ENCODE data around the gene OTOGL. TPM values are rescaled to one million over a fixed set of nuclear protein-coding genes. Genes with fewer than 3 reads are reported as not detected.

OTOGL gene
- total RNA-seq, 4 donors from 2014 or later, result 0.21 to 0.60 (median 0.44) TPM; not detected in 1

- Histone ChIP-seq H3K27ac (no peak overlapping the region), H3K4me3 (no peak overlapping the region), H3K4me1 (no peaks in the 10 kb centered on the region), H3K9me3 (no peaks in the 10 kb centered on the region), H3K27me3 (no peaks in the 10 kb centered on the region), H3K36me3 (no peaks in the 10 kb centered on the region)
- DNase-seq (ENCODE audit: low spot score in 2 of 2), result no peak
- no peak for TF ChIP-seq POLR2A (IDR thresholded peaks at IDR 0.05)
- TF ChIP-seq CTCF (IDR thresholded peaks at IDR 0.05), result no peak
- TF ChIP-seq EP300 (IDR thresholded peaks at IDR 0.05), result no peak
- 90 to 98% methylated on average over 2 of the region's 2 CpGs for WGBS, 2 donors
Measured at GRCh38 chr12:80201908-80202307, 102.6 kb downstream of the OTOGL start.

GRCh38 chr12:80205960-80206359 lies 106.6 kb downstream of the OTOGL start:
- 34 to 50% methylated on average over 1 of the region's 1 CpG for WGBS, 2 donors
- Histone ChIP-seq H3K4me3 (no peak overlapping the region), H3K4me1 (no peaks in the 10 kb centered on the region), H3K9me3 (no peaks in the 10 kb centered on the region), H3K36me3 (no peaks in the 10 kb centered on the region), H3K27me3 (no peaks in the 10 kb centered on the region), H3K27ac (no peak overlapping the region)
- DNase-seq (ENCODE audit: low spot score in 2 of 2), result no peak
- TF ChIP-seq POLR2A (IDR thresholded peaks at IDR 0.05), result no peak
- no peak for TF ChIP-seq EP300 (IDR thresholded peaks at IDR 0.05)
- no peak for TF ChIP-seq CTCF (IDR thresholded peaks at IDR 0.05)

GRCh38 chr12:80208071-80208470 lies 108.7 kb downstream of the OTOGL start:
- peaks cover 0 to 5% (median 0%) of the 10 kb centered on the region in 4 donors for H3K4me1 ChIP-seq
- no peak overlapping the region for H3K4me3 ChIP-seq
- WGBS, 2 donors, result 68 to 70% methylated on average over 1 of the region's 1 CpG
- no peaks in the 10 kb centered on the region for H3K27me3 ChIP-seq
- no peak overlapping the region for H3K27ac ChIP-seq
- H3K36me3 ChIP-seq, result no peaks in the 10 kb centered on the region
- no peak for TF ChIP-seq CTCF (IDR thresholded peaks at IDR 0.05)
- TF ChIP-seq EP300 (IDR thresholded peaks at IDR 0.05), result no peak
- no peak for TF ChIP-seq POLR2A (IDR thresholded peaks at IDR 0.05)
- H3K9me3 ChIP-seq, result no peaks in the 10 kb centered on the region
- no peak for DNase-seq (ENCODE audit: low spot score in 2 of 2)

GRCh38 chr12:80211671-80212070 lies 112.3 kb downstream of the OTOGL start:
- TF ChIP-seq POLR2A (IDR thresholded peaks at IDR 0.05) (no peak), EP300 (IDR thresholded peaks at IDR 0.05) (no peak), CTCF (IDR thresholded peaks at IDR 0.05) (no peak)
- 37 to 54% methylated on average over 2 of the region's 2 CpGs for WGBS, 2 donors
- Histone ChIP-seq H3K4me3 (no peak overlapping the region), H3K27ac (no peak overlapping the region), H3K36me3 (no peaks in the 10 kb centered on the region), H3K9me3 (no peaks in the 10 kb centered on the region), H3K4me1 (peaks cover 0 to 5% (median 0%) of the 10 kb centered on the region in 4 donors), H3K27me3 (no peaks in the 10 kb centered on the region)
- no peak for DNase-seq (ENCODE audit: low spot score in 2 of 2)

- no peak for DNase-seq (ENCODE audit: low spot score in 2 of 2)
- no peaks in the 10 kb centered on the region for H3K9me3 ChIP-seq
- no peaks in the 10 kb centered on the region for H3K27me3 ChIP-seq
- H3K4me1 ChIP-seq, result peaks cover 0 to 13% (median 0%) of the 10 kb centered on the region in 4 donors
- 84 to 85% methylated on average over 4 of the region's 4 CpGs for WGBS, 2 donors
- no peak overlapping the region for H3K27ac ChIP-seq
- TF ChIP-seq CTCF (IDR thresholded peaks at IDR 0.05) (no peak), EP300 (IDR thresholded peaks at IDR 0.05) (no peak), POLR2A (IDR thresholded peaks at IDR 0.05) (no peak)
- no peaks in the 10 kb centered on the region for H3K36me3 ChIP-seq
- H3K4me3 ChIP-seq, result no peak overlapping the region
Measured at GRCh38 chr12:80212938-80213645, 113.8 kb downstream of the OTOGL start.

Data from tibial nerve (tissue), 4 donors.